Psoas muscle (tissue), 8 donors: Measurements from ENCODE around the gene ADAMTSL5. TPM values are rescaled to one million over a fixed set of nuclear protein-coding genes. Genes with fewer than 3 reads are reported as not detected.

Source experiments
- ATAC-seq, 4 donors: fragments of 200-7000 bp; cut with Tn5 transposase; one replicate each; pipeline ENCODE4 v1.9.1; 2020; ENCODE audit warnings: moderate library complexity in 3 of 4, mild to moderate bottlenecking in 2 of 4
- DNase-seq, 2 donors: peaks; one replicate each; pipeline ENCODE4 v3.0.0-alpha.2; 2020
- H3K27ac ChIP-seq: fragments of 200-600 bp; one replicate; pipeline ENCODE4 v1.8.0; 2022
- H3K27me3 ChIP-seq, 3 donors: fragments of 200-600 bp in 1 of 3; one replicate each; pipeline versions ENCODE4 v1.6.1 to v1.8.0; 2013 to 2022; ENCODE audit warnings: low read length in 2 of 3, mild to moderate bottlenecking in 2 of 3, moderate library complexity in 1 of 3; ENCODE audit not compliant: insufficient read depth in 3 of 3
- H3K36me3 ChIP-seq, 2 donors: fragments of 200-600 bp in 1 of 2; one replicate each; pipeline versions ENCODE4 v1.6.1 to v1.8.0; 2013 to 2022; ENCODE audit warnings: low read depth in 1 of 2, mild to moderate bottlenecking in 1 of 2, moderate library complexity in 1 of 2; ENCODE audit not compliant: insufficient read depth in 1 of 2
- H3K4me1 ChIP-seq: fragments of 200-600 bp; one replicate; pipeline ENCODE4 v1.8.0; 2022
- H3K4me3 ChIP-seq: fragments of 200-600 bp; one replicate; pipeline ENCODE4 v1.8.0; 2022; ENCODE audit warnings: mild to moderate bottlenecking
- H3K9me3 ChIP-seq: fragments of 200-600 bp; one replicate; pipeline ENCODE4 v1.8.0; 2022
- WGBS, 3 donors: extraction: QIAGEN DNeasy Blood & Tissue Kit; methylation state at CpG; one replicate each; pipeline versions ENCODE4 v1.1.6 to v1.1.7; 2013; 5-methylcytosine and 5-hydroxymethylcytosine counted together
- intact Hi-C, 2 donors: fragments of 100-400 bp; cut with DNase I; formaldehyde crosslinking; loops; one replicate each; pipeline versions ENCODE4 v1.11.0 to v1.14.2; 2022
- polyA plus RNA-seq, 3 donors: library from polyadenylated mRNA; stranded (reverse); fragments of 200-250 nt; gene quantifications; one replicate each; pipeline ENCODE4 v1.2.3, GENCODE V29; 2013
- total RNA-seq, 4 donors: library from RNA; stranded (reverse); fragmentation: NEBNext Ultra II Directional in 2 of 4; extraction: Animal tissue kit (Norgen Biotek cat#: 25700) in 2 of 4; gene quantifications; one replicate each; pipeline versions ENCODE4 v1.2.1 to v1.2.4, GENCODE V29; 2021 to 2023
- TF ChIP-seq, protein P1 (sequence below): fragments of 200-600 bp; IDR thresholded peaks from one replicate; pipeline ENCODE4 v1.8.0; 2022; ENCODE audit warnings: antibody characterized with exemption
- donor health status: healthy with polysubstance abuse.
- donor health status: DM: no; HTN: no; CAD: no; lungs with moderate emphysema.
- donor health status: Bipolar disorder and iron deficiency.
- donor health status: healthy.
- donor health status: DM: yes; HTN: yes; CAD: no.
- donor health status: DM: no; HTN: no; CAD: no.
- donor health status: DM: no; HTN: no; CAD: no.
- donor health status: DM: yes; HTN: yes; CAD: no.

ADAMTSL5 gene
- total and polyA plus RNA-seq, 7 donors = 3.9 to 20.1 (median 12.6) TPM

DNA sequence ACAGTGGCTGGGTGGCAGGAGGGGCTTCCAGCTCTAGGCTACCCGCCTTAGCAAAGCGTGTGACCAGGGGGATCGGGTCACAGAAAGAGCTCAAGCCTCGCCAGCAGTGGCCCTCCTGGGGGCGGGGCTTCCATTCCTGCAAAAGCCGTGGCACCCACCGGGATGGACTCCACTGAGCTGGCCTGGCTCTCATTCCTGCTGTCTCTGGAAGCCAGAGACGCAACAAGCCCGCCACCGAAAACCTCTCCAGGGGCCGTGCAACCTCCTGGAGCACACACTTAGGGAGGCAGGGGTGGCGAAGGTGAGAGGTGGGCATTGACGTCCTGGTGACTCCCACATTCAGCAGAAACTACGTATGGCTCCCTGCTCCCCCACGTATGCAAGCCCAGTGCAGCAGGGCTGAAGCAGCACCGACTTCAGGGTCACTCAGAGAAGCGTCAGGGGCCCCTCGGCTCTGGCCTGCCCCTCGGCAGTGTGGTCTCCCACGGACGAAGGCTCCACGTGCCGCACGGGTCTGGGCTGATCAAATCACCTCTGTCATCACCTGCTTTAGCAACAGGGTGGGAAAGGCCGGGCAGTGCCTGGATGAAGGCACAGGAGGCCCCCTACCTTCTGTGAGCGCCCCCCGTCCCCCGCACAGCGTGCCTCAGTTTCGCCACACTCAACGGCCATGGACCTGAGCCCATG lies 36.9 kb downstream of the ADAMTSL5 start:
- intact Hi-C loops = no loop called here
- TF ChIP-seq, protein P1, sequence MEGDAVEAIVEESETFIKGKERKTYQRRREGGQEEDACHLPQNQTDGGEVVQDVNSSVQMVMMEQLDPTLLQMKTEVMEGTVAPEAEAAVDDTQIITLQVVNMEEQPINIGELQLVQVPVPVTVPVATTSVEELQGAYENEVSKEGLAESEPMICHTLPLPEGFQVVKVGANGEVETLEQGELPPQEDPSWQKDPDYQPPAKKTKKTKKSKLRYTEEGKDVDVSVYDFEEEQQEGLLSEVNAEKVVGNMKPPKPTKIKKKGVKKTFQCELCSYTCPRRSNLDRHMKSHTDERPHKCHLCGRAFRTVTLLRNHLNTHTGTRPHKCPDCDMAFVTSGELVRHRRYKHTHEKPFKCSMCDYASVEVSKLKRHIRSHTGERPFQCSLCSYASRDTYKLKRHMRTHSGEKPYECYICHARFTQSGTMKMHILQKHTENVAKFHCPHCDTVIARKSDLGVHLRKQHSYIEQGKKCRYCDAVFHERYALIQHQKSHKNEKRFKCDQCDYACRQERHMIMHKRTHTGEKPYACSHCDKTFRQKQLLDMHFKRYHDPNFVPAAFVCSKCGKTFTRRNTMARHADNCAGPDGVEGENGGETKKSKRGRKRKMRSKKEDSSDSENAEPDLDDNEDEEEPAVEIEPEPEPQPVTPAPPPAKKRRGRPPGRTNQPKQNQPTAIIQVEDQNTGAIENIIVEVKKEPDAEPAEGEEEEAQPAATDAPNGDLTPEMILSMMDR = no peak
- Histone ChIP-seq H3K4me3 (no peak overlapping the region), H3K27me3 (peaks cover 0 to 27% (median 21%) of the 10 kb centered on the region in 3 donors), H3K4me1 (peaks cover 28% of the 10 kb centered on the region), H3K36me3 (peaks cover 0 to 18% of the 10 kb centered on the region in 2 donors), H3K9me3 (no peaks in the 10 kb centered on the region), H3K27ac (no peak overlapping the region)
- DNase-seq (peak in 1 of 2 donors; percentile 43), ATAC-seq (no peak)
- WGBS, 3 donors = 88 to 90% (median 88%) methylated on average over 31 of the region's 31 CpGs

DNA sequence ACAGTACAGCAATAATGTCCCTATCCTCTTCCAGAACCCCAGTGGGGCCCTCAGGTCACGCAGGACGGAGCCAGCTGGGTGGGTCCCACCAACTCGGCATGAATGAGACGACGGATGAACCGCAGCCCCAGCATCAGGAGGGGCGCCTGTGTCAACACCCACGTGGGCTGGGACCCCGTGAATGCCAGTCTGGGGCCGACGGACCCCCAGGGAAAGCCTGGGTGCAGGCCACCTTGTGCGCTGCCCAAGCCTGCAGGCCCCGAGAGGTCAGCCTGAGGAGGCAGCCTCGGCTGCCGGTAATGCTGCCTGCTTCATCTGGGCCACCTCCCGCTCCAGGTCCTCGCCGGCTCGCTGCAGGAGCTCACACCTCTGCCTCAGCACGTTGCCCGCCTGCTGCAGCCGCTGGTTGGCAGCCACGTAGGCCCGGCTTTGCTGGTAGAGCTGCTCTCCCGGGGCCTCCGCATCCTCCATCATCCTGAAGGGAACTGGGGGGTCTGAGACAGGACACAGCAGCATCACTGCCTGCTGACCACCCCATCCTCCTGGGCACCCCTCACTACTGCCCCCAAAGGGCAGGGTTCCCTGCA lies 38.0 kb downstream of the ADAMTSL5 start:
- DNase-seq (peak; percentile 14 to 56), ATAC-seq (no peak)
- intact Hi-C loops = no loop called here
- no peaks in the 10 kb centered on the region for H3K9me3 ChIP-seq
- H3K4me3 ChIP-seq = no peak overlapping the region
- H3K36me3 ChIP-seq = peaks cover 0 to 18% of the 10 kb centered on the region in 2 donors
- TF ChIP-seq, protein P1 = no peak
- 82 to 94% (median 86%) methylated on average over 17 to 26 of the region's 26 CpGs for WGBS, 3 donors
- peaks cover 38% of the 10 kb centered on the region for H3K4me1 ChIP-seq
- no peak overlapping the region for H3K27ac ChIP-seq
- peaks cover 0 to 37% (median 31%) of the 10 kb centered on the region in 3 donors for H3K27me3 ChIP-seq

DNA sequence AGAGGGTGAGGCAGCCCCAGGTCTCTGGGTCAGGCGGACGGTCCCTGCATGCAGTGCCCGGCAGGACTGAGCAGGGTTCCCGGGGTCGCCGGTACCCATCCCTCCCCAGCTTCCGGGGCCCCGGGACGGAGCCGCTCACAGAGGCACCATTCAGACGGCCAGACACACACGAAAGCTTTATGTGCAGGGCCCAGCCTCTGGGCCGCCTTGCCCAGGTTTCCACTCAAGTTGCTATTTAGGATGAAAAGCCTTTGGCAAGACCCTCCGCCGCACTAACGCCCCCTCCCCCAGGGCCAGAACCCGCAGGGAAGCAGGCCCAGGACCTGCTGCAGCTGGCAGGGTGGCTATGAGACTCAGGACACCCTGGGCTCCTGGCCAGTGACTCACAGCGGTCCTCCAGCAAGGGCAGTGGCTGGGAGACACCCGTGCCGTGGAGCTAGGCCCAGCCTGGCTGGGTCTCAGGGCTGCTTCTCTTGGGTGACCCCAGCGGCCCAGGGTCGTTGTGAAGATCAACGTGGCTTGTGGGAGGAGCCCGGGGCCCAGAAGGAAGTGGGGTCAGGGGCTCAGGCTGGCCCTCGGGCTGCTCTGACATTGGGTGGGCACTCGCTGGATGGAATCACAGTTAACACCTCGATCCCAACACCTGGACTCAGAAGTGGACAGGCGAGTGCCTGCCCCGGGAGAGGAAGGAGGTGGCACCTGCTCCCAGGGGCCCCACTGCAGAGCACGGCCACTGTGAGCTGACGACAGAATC lies 38.6 kb downstream of the ADAMTSL5 start:
- peak in 1 of 2 donors; percentile 69 for DNase-seq
- Histone ChIP-seq H3K9me3 (no peaks in the 10 kb centered on the region), H3K27ac (no peak overlapping the region), H3K36me3 (peaks cover 0 to 18% of the 10 kb centered on the region in 2 donors), H3K4me3 (no peak overlapping the region), H3K4me1 (peaks cover 41% of the 10 kb centered on the region), H3K27me3 (peaks cover 0 to 42% (median 36%) of the 10 kb centered on the region in 3 donors)
- peak; percentile 35 to 52 (median 42) for ATAC-seq
- TF ChIP-seq, protein P1 = no peak
- WGBS, 3 donors = 56 to 65% (median 56%) methylated on average over 31 of the region's 31 CpGs
- intact Hi-C loops = no loop called here

DNA sequence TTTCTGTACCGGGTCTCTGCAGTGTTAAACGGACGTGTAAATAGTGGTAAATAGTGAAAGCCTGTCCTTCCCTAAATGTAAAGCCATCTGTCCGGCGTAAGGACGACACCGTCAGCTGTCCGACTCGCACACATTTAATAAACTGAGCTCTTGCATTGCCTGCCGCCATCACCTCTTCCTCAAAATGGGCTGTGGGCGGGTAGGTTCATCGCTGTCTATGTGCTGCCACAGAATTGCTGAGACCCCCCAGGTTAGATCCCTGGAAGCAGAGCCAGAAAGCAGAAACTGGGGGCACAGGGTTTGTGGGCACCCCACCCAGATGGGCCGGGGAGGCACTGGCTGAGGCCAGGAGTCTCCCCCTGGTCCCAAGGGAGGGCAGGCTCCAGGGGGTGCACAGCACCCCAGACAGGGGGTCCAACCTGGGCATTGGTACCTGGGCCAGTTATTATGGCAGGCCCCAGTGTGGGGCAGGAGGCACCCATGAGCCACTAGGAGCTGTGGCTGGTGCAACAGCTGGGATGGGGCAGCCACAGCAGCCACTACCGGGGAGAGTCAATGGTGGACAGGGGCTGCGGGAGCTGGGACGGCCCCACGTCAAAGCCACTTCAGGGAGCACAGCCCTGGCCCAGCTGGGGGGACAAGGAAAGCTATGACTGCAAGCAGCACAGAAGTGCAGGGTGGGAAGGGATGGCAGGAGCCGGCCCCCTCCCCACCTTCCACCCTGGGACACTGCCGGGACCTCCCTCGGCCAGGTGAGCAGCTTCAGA lies 39.6 kb downstream of the ADAMTSL5 start:
- ATAC-seq (peak in 1 of 4 donors; percentile 5), DNase-seq (peak in 1 of 2 donors; percentile 49)
- Histone ChIP-seq H3K36me3 (peaks cover 0 to 18% of the 10 kb centered on the region in 2 donors), H3K27me3 (peaks cover 0 to 48% (median 45%) of the 10 kb centered on the region in 3 donors), H3K9me3 (no peaks in the 10 kb centered on the region), H3K27ac (no peak overlapping the region), H3K4me3 (no peak overlapping the region), H3K4me1 (peaks cover 47% of the 10 kb centered on the region)
- TF ChIP-seq, protein P1 = no peak
- 46 to 60% (median 51%) methylated on average over 19 to 20 of the region's 20 CpGs for whole genome bisulfite sequencing, 3 donors
- intact Hi-C loops = no loop called here
